IPS-20b (cell line): ENCODE data around the gene AGAP1.

ENCODE experiments used
- H3K27ac ChIP-seq: one replicate; pipeline ENCODE4 v1.5.1; 2013; ENCODE audit warnings: low read length
- H3K27me3 ChIP-seq: 2 replicates; pipeline ENCODE4 v1.6.1; 2013; ENCODE audit warnings: mild to moderate bottlenecking, low read length, inconsistent platforms; ENCODE audit not compliant: insufficient read depth
- H3K36me3 ChIP-seq: 2 replicates; pipeline ENCODE4 v1.6.1; 2013; ENCODE audit warnings: low read depth, mild to moderate bottlenecking, inconsistent platforms, low read length, moderate library complexity; ENCODE audit not compliant: insufficient read depth
- H3K4me1 ChIP-seq: 2 replicates; pipeline ENCODE4 v1.6.1; 2013; ENCODE audit warnings: mild to moderate bottlenecking, control low read depth, inconsistent platforms, low read length, moderate library complexity; ENCODE audit not compliant: insufficient read depth
- H3K4me3 ChIP-seq: 2 replicates; pipeline ENCODE4 v1.5.1; 2013; ENCODE audit warnings: mild to moderate bottlenecking, low read length, inconsistent platforms
- H3K9ac ChIP-seq: 2 replicates; pipeline ENCODE4 v1.6.1; 2013; ENCODE audit warnings: low read depth, mild to moderate bottlenecking, inconsistent platforms, low read length, moderate library complexity
- H3K9me3 ChIP-seq: 2 replicates; pipeline ENCODE4 v1.6.1; 2013; ENCODE audit warnings: mild to moderate bottlenecking, low read depth, low read length, inconsistent platforms; ENCODE audit not compliant: insufficient read depth

The AGAP1 gene

DNA sequence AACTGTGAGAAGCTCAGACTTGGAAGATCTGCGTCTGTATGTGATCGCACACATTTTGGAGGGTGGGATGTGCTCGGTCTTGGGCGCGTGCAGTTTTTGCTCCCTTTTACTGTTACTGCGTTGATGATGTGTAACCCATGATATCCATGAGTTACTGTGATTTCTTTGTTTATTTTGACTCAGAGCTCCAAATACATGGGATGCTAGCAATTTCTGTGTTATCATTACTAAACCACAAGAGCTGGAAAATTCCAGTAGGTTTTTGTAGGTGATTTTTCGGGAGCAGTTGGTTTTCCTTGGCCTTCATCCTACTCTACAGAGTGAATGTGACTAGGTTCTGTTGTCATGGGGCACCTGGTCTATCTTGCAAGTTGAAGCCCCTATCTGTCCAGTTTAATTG lies 124.2 kb downstream of the AGAP1 start:
- Histone ChIP-seq H3K9me3 (no peaks in the 10 kb centered on the region), H3K4me1 (no peaks in the 10 kb centered on the region; the same call in 1 of the 2 replicates), H3K27me3 (no peaks in the 10 kb centered on the region), H3K4me3 (no peak overlapping the region), H3K36me3 (no peaks in the 10 kb centered on the region), H3K27ac (no peak overlapping the region), H3K9ac (no peak overlapping the region)

DNA sequence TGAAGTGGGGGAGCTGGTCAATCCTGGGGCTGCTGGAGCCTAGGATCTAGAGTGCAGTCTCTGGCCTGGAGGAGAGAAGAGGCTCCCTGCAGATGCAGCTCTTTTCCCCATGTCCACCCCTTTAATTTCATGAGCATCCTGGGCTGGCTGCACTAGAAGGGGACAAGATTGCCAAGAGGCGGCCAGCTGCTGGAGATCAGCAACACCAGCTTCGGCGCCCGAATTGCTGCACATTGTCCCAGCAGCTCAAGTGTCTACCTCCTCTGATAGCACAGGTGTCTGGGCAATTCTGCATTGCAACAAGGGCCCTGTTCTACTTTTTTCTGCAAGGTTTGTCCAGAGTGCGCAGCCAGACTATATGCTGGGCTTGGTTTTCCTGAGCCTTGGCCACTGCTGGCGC lies 125.7 kb downstream of the AGAP1 start:
- H3K9ac ChIP-seq: no peak overlapping the region
- H3K27ac ChIP-seq: no peak overlapping the region
- H3K9me3 ChIP-seq: no peaks in the 10 kb centered on the region
- H3K4me1 ChIP-seq: peaks cover 4% of the 10 kb centered on the region; the same call in 1 of the 2 replicates
- H3K27me3 ChIP-seq: no peaks in the 10 kb centered on the region
- no peak overlapping the region for H3K4me3 ChIP-seq
- H3K36me3 ChIP-seq: no peaks in the 10 kb centered on the region

DNA sequence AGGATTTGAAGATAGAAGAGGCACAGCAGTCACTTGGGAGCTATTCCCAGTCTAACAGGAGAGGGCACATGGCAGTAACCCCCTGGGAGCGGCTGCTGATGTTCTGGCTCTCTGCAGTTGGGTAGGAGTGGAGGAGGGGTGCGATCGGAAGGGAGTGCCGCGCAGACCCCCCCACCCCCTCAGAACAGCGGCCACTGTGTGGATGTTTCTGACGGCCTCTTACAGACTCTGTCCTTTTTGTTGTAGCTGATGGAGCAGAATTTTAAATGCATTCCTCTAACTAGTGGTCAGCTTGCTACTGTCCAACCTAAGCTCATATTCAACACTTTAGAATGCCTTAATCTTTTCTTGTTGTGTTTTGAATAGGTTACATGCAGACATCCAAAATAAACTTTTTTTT lies 127.9 kb downstream of the AGAP1 start:
- no peak overlapping the region for H3K9ac ChIP-seq

DNA sequence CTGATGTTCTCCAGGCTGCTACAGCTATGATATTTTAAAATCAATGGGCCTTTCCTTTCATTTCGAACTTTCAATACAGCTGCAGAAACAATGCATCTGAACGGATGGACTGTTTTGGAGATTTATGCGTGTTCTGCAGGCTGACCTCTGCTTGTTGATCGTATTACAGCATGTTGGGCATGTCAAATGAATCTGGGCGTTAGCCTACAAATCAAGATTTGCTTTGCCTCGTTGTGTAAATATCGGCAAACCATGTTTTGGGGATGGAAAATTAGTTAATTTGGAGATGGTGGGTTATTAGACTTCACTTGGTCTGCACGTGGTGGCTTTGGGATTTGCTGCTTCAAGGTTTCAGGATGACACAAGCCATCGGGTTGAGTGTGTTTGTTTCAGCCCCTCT lies 129.3 kb downstream of the AGAP1 start:
- Histone ChIP-seq H3K36me3 (no peaks in the 10 kb centered on the region), H3K9ac (no peak overlapping the region), H3K4me1 (peaks cover 4% of the 10 kb centered on the region; the same call in 1 of the 2 replicates), H3K9me3 (no peaks in the 10 kb centered on the region), H3K4me3 (no peak overlapping the region), H3K27me3 (no peaks in the 10 kb centered on the region), H3K27ac (no peak overlapping the region)

More for the DNA sequence above, 127.9 kb downstream of the AGAP1 start:
- Histone ChIP-seq H3K4me1 (peaks cover 4% of the 10 kb centered on the region; the same call in 1 of the 2 replicates), H3K27ac (no peak overlapping the region), H3K27me3 (no peaks in the 10 kb centered on the region), H3K4me3 (no peak overlapping the region), H3K9me3 (no peaks in the 10 kb centered on the region), H3K36me3 (no peaks in the 10 kb centered on the region)

DNA sequence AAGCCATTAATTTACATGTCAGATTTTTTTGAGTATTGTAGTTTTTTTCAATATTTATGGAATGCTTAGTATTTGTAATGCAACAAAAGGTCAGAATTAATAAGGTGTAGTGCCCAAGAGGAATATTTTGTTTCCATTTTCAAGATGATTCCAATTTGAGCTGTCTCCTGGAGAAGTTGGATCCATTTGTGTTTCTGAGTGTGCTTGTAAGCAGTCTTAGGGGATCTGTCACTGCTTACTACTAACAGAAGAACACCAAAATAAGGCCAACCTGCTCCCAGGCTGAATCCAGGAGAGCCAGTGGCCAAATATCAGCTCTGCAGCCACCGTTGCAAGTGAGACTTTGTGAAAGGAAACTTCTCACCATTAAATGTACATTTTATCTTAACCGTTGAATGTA lies 129.9 kb downstream of the AGAP1 start:
- Histone ChIP-seq H3K4me1 (peaks cover 4% of the 10 kb centered on the region; the same call in 1 of the 2 replicates), H3K27ac (no peak overlapping the region), H3K9me3 (no peaks in the 10 kb centered on the region), H3K4me3 (no peak overlapping the region), H3K9ac (no peak overlapping the region), H3K36me3 (no peaks in the 10 kb centered on the region), H3K27me3 (no peaks in the 10 kb centered on the region)

DNA sequence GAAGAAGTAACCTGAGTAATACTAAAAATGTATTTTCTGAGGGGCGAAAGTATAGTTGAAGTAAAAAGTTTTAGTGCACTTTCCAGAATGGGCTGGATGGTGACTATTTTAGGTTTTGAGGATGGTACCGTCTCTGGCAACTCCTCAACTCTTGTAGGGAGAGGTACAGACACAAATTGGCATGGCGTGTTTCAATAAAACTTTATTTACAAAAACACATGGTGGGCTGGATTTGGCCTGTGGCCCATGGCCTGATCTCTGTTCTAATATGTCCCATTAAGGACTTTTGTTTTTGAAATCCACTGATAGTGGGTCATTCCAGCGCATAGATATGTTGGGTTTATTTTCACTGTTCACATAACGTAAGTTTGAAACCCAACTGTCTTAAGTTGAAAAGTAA lies 132.8 kb downstream of the AGAP1 start:
- Histone ChIP-seq H3K4me1 (peaks cover 4% of the 10 kb centered on the region; the same call in 1 of the 2 replicates), H3K9me3 (no peaks in the 10 kb centered on the region), H3K36me3 (no peaks in the 10 kb centered on the region), H3K27ac (no peak overlapping the region), H3K4me3 (no peak overlapping the region), H3K27me3 (no peaks in the 10 kb centered on the region), H3K9ac (no peak overlapping the region)

DNA sequence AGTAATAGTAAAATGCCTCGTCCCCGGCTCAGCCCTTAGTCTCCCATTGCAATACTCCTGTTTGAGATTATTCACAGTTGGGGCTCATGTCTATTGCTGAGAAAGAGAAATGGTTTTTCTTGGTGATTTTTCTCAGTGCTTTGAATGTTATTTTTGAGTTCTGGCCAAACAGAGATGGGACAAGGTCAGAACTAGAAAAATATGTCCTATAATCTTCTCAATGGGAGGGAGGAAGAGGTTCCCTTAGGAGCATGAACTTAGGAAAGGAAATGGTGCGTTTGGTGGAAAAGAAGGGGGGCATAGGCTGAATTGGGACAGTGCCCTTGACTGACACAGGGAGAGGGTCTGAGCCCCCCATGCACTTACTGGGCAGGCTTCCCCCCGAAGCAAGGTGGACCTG lies 133.8 kb downstream of the AGAP1 start:
- H3K4me1 ChIP-seq: peaks cover 4% of the 10 kb centered on the region; the same call in 1 of the 2 replicates
- H3K9me3 ChIP-seq: no peaks in the 10 kb centered on the region
- H3K27me3 ChIP-seq: no peaks in the 10 kb centered on the region

DNA sequence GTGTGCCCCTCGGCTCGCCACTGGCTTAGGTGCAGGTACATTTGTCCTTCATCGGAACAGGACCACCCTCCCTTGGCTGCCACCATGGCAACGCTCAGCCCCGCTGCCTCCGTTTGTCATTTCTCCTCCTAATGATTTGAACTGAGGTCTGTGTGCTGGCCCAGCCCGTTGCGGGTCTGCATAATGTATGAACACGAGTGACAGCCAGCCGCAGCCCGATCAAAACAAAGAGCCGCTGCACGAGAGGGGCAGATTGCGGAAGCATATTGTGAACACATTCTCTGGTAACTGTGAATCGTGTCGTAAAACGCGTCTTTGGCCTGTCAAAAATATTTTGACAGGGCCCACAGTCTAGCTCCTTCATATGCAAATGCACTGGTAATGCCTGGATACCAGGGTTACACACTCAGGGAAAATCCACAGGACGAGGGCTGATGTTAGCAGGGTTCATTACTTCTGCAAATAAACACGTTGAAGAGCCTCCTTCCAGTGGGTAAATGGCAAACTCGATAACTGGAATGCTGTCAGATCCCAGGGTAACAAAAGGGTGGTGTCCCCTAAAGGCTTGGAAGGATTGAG lies 137.0 kb downstream of the AGAP1 start:
- Histone ChIP-seq H3K27ac (no peak overlapping the region), H3K27me3 (no peaks in the 10 kb centered on the region), H3K36me3 (no peaks in the 10 kb centered on the region), H3K9ac (no peak overlapping the region), H3K4me1 (0 out of 2 replicates have a peak, but pooled peaks cover 3% of the 10 kb centered on the region), H3K4me3 (no peak overlapping the region), H3K9me3 (no peaks in the 10 kb centered on the region)

More for the DNA sequence above, 133.8 kb downstream of the AGAP1 start:
- no peak overlapping the region for H3K27ac ChIP-seq
- no peak overlapping the region for H3K4me3 ChIP-seq
- H3K9ac ChIP-seq: no peak overlapping the region
- H3K36me3 ChIP-seq: no peaks in the 10 kb centered on the region

DNA sequence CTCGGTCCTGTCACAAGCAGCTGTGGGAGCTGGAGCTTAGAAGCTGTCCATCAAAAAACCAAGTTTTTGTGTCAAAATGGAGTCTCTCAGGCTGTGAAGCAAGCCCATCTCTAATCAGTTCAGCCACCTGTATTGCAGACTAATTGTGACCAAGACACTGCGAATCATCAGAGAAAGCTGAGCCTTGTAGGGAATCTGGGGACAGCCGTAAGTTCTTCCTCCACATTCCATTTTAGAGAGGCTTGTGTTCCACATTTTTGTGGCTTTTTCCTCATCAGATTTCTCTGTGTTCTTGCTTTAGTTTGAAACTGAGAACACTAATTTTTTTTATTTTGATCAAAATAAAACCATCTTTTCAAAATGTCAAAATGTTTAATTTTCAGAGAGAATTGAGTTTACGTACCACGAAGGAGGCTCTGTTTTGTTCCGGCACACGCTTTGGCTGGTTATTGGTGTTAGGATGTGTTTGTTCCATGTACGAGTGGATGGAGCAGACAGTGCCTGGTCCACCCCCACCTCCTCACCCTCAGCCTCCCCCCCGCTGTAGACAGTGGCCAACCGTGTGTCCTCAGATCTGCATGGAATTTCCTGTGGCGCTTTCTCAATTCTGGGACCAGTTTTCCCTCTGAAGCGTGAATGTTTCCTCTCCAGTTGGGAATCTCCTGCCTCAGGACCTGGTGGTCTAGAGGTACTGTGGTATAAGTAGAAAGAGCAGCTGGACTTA lies 140.8 kb downstream of the AGAP1 start:
- Histone ChIP-seq H3K27ac (no peak overlapping the region), H3K9ac (no peak overlapping the region), H3K4me1 (peaks cover 6% of the 10 kb centered on the region), H3K4me3 (no peak overlapping the region), H3K27me3 (no peaks in the 10 kb centered on the region), H3K36me3 (no peaks in the 10 kb centered on the region), H3K9me3 (no peaks in the 10 kb centered on the region)

DNA sequence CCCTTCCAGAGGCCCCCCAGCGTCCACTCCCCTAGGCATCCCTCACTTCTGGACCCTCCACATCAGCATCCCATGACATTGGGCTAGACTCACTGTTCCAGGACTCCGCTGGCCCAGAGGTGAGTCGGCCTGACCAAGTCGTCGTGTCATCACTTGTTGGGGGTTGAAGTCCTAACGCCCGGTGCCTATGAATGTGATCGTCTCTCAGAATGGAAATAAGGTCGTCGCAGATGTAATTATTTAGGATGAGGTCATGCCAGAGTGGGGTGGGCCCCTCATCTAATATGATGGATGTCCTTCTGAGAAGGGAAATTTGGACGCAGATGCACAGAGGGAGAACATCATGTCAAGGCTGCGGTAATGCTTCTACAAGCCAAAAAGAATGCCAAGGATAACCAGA lies 142.7 kb downstream of the AGAP1 start:
- H3K27ac ChIP-seq: no peak overlapping the region
- H3K4me3 ChIP-seq: no peak overlapping the region
- H3K4me1 ChIP-seq: peaks cover 24% of the 10 kb centered on the region
- H3K9me3 ChIP-seq: no peaks in the 10 kb centered on the region
- no peaks in the 10 kb centered on the region for H3K36me3 ChIP-seq
- no peak overlapping the region for H3K9ac ChIP-seq
- H3K27me3 ChIP-seq: no peaks in the 10 kb centered on the region

DNA sequence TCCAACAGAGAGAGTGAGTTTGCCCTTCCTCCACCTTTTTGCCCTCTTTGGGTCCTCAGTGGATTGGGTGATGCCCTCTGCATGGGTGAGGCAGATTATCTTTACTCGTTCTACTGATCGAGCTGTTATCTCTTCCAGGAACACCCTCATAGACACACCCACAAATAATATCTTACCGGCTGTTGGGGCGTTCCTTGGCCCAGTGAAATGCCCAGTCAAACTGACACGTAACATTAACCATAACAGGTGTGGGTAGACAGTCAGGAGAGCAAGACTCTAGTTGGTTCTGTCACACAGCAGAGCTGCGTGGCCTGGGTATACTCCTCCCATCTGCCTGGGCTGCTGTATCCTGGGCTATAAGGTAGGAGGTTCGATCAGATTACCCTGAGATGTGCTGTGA lies 144.1 kb downstream of the AGAP1 start:
- peaks cover 32% of the 10 kb centered on the region for H3K4me1 ChIP-seq
- no peak overlapping the region for H3K4me3 ChIP-seq
- H3K27me3 ChIP-seq: no peaks in the 10 kb centered on the region
- H3K9ac ChIP-seq: no peak overlapping the region
- H3K27ac ChIP-seq: no peak overlapping the region
- no peaks in the 10 kb centered on the region for H3K36me3 ChIP-seq
- no peaks in the 10 kb centered on the region for H3K9me3 ChIP-seq
